Effector memory CD4-positive, alpha-beta T cell (primary cell): Measurements from ENCODE around the gene PBRM1.

Source experiments
- DNase-seq, 3 donors: peaks; one replicate each; pipeline ENCODE4 v3.0.0-alpha.2; 2020
- H3K27ac ChIP-seq: 2 replicates; pipeline ENCODE4 v1.7.0; 2013; ENCODE audit warnings: mild to moderate bottlenecking, low read length, moderate library complexity; ENCODE audit not compliant: insufficient read depth, poor library complexity, severe bottlenecking
- H3K27me3 ChIP-seq: replicated peaks from 2 replicates; pipeline ENCODE4 v1.7.0; 2013; ENCODE audit warnings: mild to moderate bottlenecking, low read length; ENCODE audit not compliant: insufficient read depth, control insufficient read depth, poor library complexity, severe bottlenecking
- H3K36me3 ChIP-seq: 2 replicates; pipeline ENCODE4 v1.7.0; 2013; ENCODE audit warnings: mild to moderate bottlenecking, low read length, moderate library complexity; ENCODE audit not compliant: control insufficient read depth, insufficient read depth
- H3K4me1 ChIP-seq: 2 replicates; pipeline ENCODE4 v1.7.0; 2013; ENCODE audit warnings: low read length, mild to moderate bottlenecking; ENCODE audit not compliant: control insufficient read depth, insufficient read depth, poor library complexity, severe bottlenecking
- H3K4me3 ChIP-seq: 2 replicates; pipeline ENCODE4 v1.7.0; 2013; ENCODE audit warnings: low read length, low read depth, mild to moderate bottlenecking; ENCODE audit not compliant: insufficient read depth, poor library complexity, severe bottlenecking
- H3K9me3 ChIP-seq: 2 replicates; pipeline ENCODE4 v1.7.0; 2013; ENCODE audit warnings: mild to moderate bottlenecking, low read length, moderate library complexity; ENCODE audit not compliant: control insufficient read depth

The PBRM1 gene

DNA sequence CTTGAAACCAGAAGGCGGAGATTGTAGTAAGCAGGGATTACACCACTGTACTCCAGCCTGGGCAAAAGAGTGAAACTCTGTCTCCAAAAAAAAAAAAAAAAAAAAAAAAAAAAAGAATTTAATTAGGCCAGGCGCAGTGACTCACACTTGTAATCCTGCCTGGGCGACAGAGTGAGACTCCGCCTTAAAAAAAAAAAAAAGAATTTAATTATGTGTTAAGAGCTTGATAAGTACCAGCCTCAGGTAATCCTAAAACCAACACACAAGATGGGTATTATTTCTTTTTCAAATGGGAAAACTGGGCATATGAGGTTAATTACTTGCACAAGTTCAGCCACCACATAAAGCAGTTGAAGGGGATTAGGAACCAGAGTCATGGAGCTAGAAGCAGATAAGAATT is 49.0 kb downstream of the PBRM1 start:
- Histone ChIP-seq H3K27ac (no peak overlapping the region), H3K9me3 (no peaks in the 10 kb centered on the region), H3K36me3 (peaks cover 51% of the 10 kb centered on the region), H3K4me1 (no peaks in the 10 kb centered on the region), H3K4me3 (no peak overlapping the region), H3K27me3 (no peaks in the 10 kb centered on the region)
- no peak for DNase-seq

DNA sequence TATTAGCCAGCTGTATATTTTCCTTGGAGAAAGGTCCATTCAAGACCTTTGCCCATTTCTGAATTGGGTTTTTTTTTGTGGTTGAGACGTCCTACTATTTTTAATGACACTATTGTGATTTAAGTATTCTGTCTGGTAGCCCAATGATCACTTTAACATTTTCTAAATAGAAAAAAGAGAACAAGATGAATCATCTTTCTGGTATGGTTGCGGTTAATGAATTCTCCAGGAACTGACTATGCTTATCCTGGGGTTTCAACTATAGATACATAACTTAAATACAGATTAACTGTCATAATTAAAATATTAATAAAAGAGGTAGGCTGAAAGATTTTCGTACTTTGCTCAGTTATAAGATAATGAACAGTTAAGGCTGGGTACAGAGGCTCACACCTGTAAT is 51.9 kb downstream of the PBRM1 start:
- H3K4me1 ChIP-seq, result no peaks in the 10 kb centered on the region
- H3K27ac ChIP-seq, result no peak overlapping the region
- peaks cover 38% of the 10 kb centered on the region for H3K36me3 ChIP-seq
- H3K4me3 ChIP-seq, result no peak overlapping the region
- H3K9me3 ChIP-seq, result no peaks in the 10 kb centered on the region
- no peak for DNase-seq
- no peaks in the 10 kb centered on the region for H3K27me3 ChIP-seq

GRCh38 chr3:52625041-52625440 is 60.7 kb downstream of the PBRM1 start:
- Histone ChIP-seq H3K4me3 (no peak overlapping the region), H3K27ac (no peak overlapping the region), H3K4me1 (no peaks in the 10 kb centered on the region), H3K36me3 (peaks cover 29% of the 10 kb centered on the region), H3K27me3 (no peaks in the 10 kb centered on the region), H3K9me3 (no peaks in the 10 kb centered on the region)
- DNase-seq, result no peak

- Histone ChIP-seq H3K27ac (no peak overlapping the region), H3K36me3 (peaks cover 25% of the 10 kb centered on the region), H3K4me1 (no peaks in the 10 kb centered on the region), H3K9me3 (no peaks in the 10 kb centered on the region), H3K4me3 (no peak overlapping the region), H3K27me3 (no peaks in the 10 kb centered on the region)
- DNase-seq, result no peak
These were observed 62.4 kb downstream of the PBRM1 start for GRCh38 chr3:52623234-52623792.

GRCh38 chr3:52620580-52620979 is 65.1 kb downstream of the PBRM1 start:
- no peak for DNase-seq
- H3K27ac ChIP-seq, result no peak overlapping the region
- H3K4me3 ChIP-seq, result no peak overlapping the region
- no peaks in the 10 kb centered on the region for H3K9me3 ChIP-seq
- no peaks in the 10 kb centered on the region for H3K27me3 ChIP-seq
- H3K4me1 ChIP-seq, result no peaks in the 10 kb centered on the region
- H3K36me3 ChIP-seq, result peaks cover 19% of the 10 kb centered on the region

GRCh38 chr3:52615166-52615565 is 70.5 kb downstream of the PBRM1 start:
- no peaks in the 10 kb centered on the region for H3K27me3 ChIP-seq
- DNase-seq, result no peak
- no peaks in the 10 kb centered on the region for H3K4me1 ChIP-seq
- no peak overlapping the region for H3K4me3 ChIP-seq
- H3K9me3 ChIP-seq, result no peaks in the 10 kb centered on the region
- H3K36me3 ChIP-seq, result peaks cover 36% of the 10 kb centered on the region
- H3K27ac ChIP-seq, result no peak overlapping the region

DNA sequence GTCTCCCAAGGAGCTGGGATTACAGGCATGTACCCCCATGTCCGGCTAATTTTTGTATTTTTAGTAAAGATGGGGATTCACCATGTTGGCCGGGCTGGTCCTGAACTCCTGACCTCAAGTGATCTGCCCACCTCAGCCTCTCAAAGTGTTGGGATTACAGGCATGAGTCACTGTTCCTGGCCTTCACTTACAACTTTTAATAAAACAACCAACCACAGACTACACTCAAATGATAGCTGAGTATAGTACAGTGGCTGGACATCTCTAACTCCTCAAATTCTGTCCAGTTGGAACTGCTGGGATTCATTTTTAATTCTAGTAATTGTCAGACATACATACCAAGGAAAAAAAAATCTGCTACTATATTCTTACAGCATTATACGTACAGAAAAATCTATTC is 71.0 kb downstream of the PBRM1 start:
- peaks cover 41% of the 10 kb centered on the region for H3K36me3 ChIP-seq
- no peaks in the 10 kb centered on the region for H3K4me1 ChIP-seq
- H3K9me3 ChIP-seq, result no peaks in the 10 kb centered on the region
- no peak for DNase-seq
- no peak overlapping the region for H3K27ac ChIP-seq
- no peak overlapping the region for H3K4me3 ChIP-seq
- H3K27me3 ChIP-seq, result no peaks in the 10 kb centered on the region

GRCh38 chr3:52609316-52609815 is 76.3 kb downstream of the PBRM1 start:
- DNase-seq, result no peak
- Histone ChIP-seq H3K27ac (no peak overlapping the region), H3K27me3 (no peaks in the 10 kb centered on the region), H3K36me3 (peaks cover 48% of the 10 kb centered on the region), H3K9me3 (no peaks in the 10 kb centered on the region), H3K4me1 (no peaks in the 10 kb centered on the region), H3K4me3 (no peak overlapping the region)

- peaks cover 52% of the 10 kb centered on the region for H3K36me3 ChIP-seq
- H3K4me3 ChIP-seq, result no peak overlapping the region
- DNase-seq, result no peak
- no peaks in the 10 kb centered on the region for H3K4me1 ChIP-seq
- no peaks in the 10 kb centered on the region for H3K27me3 ChIP-seq
- no peak overlapping the region for H3K27ac ChIP-seq
- no peaks in the 10 kb centered on the region for H3K9me3 ChIP-seq
These were observed 77.4 kb downstream of the PBRM1 start for GRCh38 chr3:52608337-52608736.

- Histone ChIP-seq H3K27ac (no peak overlapping the region), H3K4me3 (no peak overlapping the region), H3K9me3 (no peaks in the 10 kb centered on the region), H3K36me3 (peaks cover 60% of the 10 kb centered on the region), H3K4me1 (no peaks in the 10 kb centered on the region), H3K27me3 (no peaks in the 10 kb centered on the region)
- DNase-seq, result no peak
These were observed 79.2 kb downstream of the PBRM1 start for GRCh38 chr3:52606373-52607085.
